ENCODE results near the gene PIR.

- TF ChIP-seq POLR2AphosphoS5 (IDR thresholded peaks at IDR 0.05; ENCODE audit: low read depth, low read length), result no peak
- TF ChIP-seq REST (IDR thresholded peaks at IDR 0.05; ENCODE audit: insufficient read depth in 1 of 2, low read depth in 2 of 2, low read length in 2 of 2), result no peak
- no peak for TF ChIP-seq SIN3A (IDR thresholded peaks at IDR 0.05; ENCODE audit: borderline replicate concordance, insufficient read depth, low read length)
- no peak for TF ChIP-seq TAF1 (IDR thresholded peaks at IDR 0.05; ENCODE audit: borderline replicate concordance, insufficient read depth, low read length)
- no peak for TF ChIP-seq FOXP2 (optimal IDR thresholded peaks at IDR 0.05; ENCODE audit: borderline replicate concordance, extremely low read depth, extremely low read length, insufficient read depth)
These were observed 29.3 kb upstream of the PIR start for GRCh38 chrX:15522464-15522863.

Data from PFSK-1 (cell line).